Stimulated activated CD8-positive, alpha-beta memory T cell treated with anti-CD3 and anti-CD28 coated beads, Interleukin-2, amount 100 ng/mL, for 48 hours (primary cell): Measurements from ENCODE around the gene VPS39.

Experiments
- DNase-seq, 2 donors: peaks; one replicate each; pipeline ENCODE4 v3.0.0-alpha.2; 2020; ENCODE audit warnings: low read depth in 2 of 2

VPS39 gene

GRCh38 chr15:42198516-42198915, 9.6 kb downstream of the VPS39 start:
- no peak for DNase-seq

- DNase-seq = no peak
Observed at GRCh38 chr15:42194513-42194912, 13.6 kb downstream of the VPS39 start.

- no peak for DNase-seq
Observed at GRCh38 chr15:42193383-42193782, 14.7 kb downstream of the VPS39 start.

- no peak for DNase-seq
Observed at GRCh38 chr15:42191610-42192346, 16.3 kb downstream of the VPS39 start.

GRCh38 chr15:42190370-42190769, 17.7 kb downstream of the VPS39 start:
- no peak for DNase-seq

GRCh38 chr15:42185801-42186200, 22.3 kb downstream of the VPS39 start:
- DNase-seq = no peak

GRCh38 chr15:42184736-42185135, 23.4 kb downstream of the VPS39 start:
- DNase-seq = no peak

- DNase-seq = no peak
Observed at GRCh38 chr15:42184296-42184695, 23.8 kb downstream of the VPS39 start.

- no peak for DNase-seq
Observed at GRCh38 chr15:42182961-42183360, 25.1 kb downstream of the VPS39 start.

GRCh38 chr15:42182328-42182886, 25.7 kb downstream of the VPS39 start:
- no peak for DNase-seq

GRCh38 chr15:42178056-42178455, 30.0 kb downstream of the VPS39 start:
- no peak for DNase-seq

GRCh38 chr15:42175671-42176070, 32.4 kb downstream of the VPS39 start:
- DNase-seq = no peak

- no peak for DNase-seq
Observed at GRCh38 chr15:42172475-42172874, 35.6 kb downstream of the VPS39 start.

GRCh38 chr15:42171795-42172194, 36.3 kb downstream of the VPS39 start:
- DNase-seq = no peak

GRCh38 chr15:42171122-42171521, 37.0 kb downstream of the VPS39 start:
- no peak for DNase-seq

GRCh38 chr15:42166225-42166940, 41.7 kb downstream of the VPS39 start:
- no peak for DNase-seq

GRCh38 chr15:42165106-42165505, 43.0 kb downstream of the VPS39 start:
- DNase-seq = no peak

GRCh38 chr15:42163947-42164550, 44.1 kb downstream of the VPS39 start:
- no peak for DNase-seq

GRCh38 chr15:42163291-42163690, 44.8 kb downstream of the VPS39 start:
- DNase-seq = no peak

GRCh38 chr15:42160136-42160535, 48.0 kb downstream of the VPS39 start:
- no peak for DNase-seq

GRCh38 chr15:42159381-42160015, 48.6 kb downstream of the VPS39 start:
- DNase-seq = no peak

- no peak for DNase-seq
Observed at GRCh38 chr15:42158941-42159340, 49.2 kb downstream of the VPS39 start.
